ENCODE measurements around the gene CDH18.

GRCh38 chr5:19902316-19902934, 85.6 kb downstream of the CDH18 start:
- TF ChIP-seq POLR2AphosphoS5 (IDR thresholded peaks at IDR 0.05; ENCODE audit: low read depth, low read length) (no peak), SIN3A (IDR thresholded peaks at IDR 0.05; ENCODE audit: borderline replicate concordance, insufficient read depth, low read length) (no peak)
